KBM-7 (cell line): Measurements from ENCODE around the gene GRB7.
"Not testable (repeated sequence)": the region's sequence is repeated elsewhere in the genome, so short reads cannot be mapped to it uniquely, and the experiment has no call there.

ENCODE experiments used
- DNase-seq: peaks from one replicate; pipeline ENCODE4 v3.0.0-alpha.2; 2015
- in situ Hi-C: fragments of 300-500 bp; cut with MboI; formaldehyde crosslinking; loops from 2 replicates; pipeline ENCODE4 v1.14.3; 2020; ENCODE audit warnings: low sequenced_read_pairs, low pct_unique_long_range_greater_than_20kb, mixed read lengths

Gene GRB7

GRCh38 chr17:39747745-39748144, 10.0 kb downstream of the GRB7 start:
- in situ Hi-C loops, result no loop called here
- DNase-seq, result no peak

- in situ Hi-C loops, DNase-seq: not testable (repeated sequence)
Measured at GRCh38 chr17:39748444-39749034, 10.8 kb downstream of the GRB7 start.

GRCh38 chr17:39750131-39751015, 12.6 kb downstream of the GRB7 start:
- in situ Hi-C loops, result no loop called here
- peak; percentile 21 for DNase-seq

- DNase-seq, result no peak
- in situ Hi-C loops, result no loop called here
Measured at GRCh38 chr17:39751016-39751543, 13.3 kb downstream of the GRB7 start.

GRCh38 chr17:39751637-39752036, 13.9 kb downstream of the GRB7 start:
- DNase-seq, result no peak
- in situ Hi-C loops, result no loop called here

- in situ Hi-C loops, result no loop called here
- no peak for DNase-seq
Measured at GRCh38 chr17:39752241-39752881, 14.6 kb downstream of the GRB7 start.

GRCh38 chr17:39753514-39754160, 15.9 kb downstream of the GRB7 start:
- DNase-seq, result no peak
- in situ Hi-C loops, result no loop called here

GRCh38 chr17:39754161-39754957, 16.6 kb downstream of the GRB7 start:
- in situ Hi-C loops, result no loop called here

GRCh38 chr17:39754958-39755553, 17.3 kb downstream of the GRB7 start:
- in situ Hi-C loops, result no loop called here
- DNase-seq, result peak; percentile 19

More at GRCh38 chr17:39754161-39754957, 16.6 kb downstream of the GRB7 start:
- peak; percentile 92 for DNase-seq

- in situ Hi-C loops, result no loop called here
- peak; percentile 30 for DNase-seq
Measured at GRCh38 chr17:39755554-39756379, 18.0 kb downstream of the GRB7 start.

GRCh38 chr17:39756380-39757079, 18.8 kb downstream of the GRB7 start:
- DNase-seq, result no peak
- in situ Hi-C loops, result no loop called here

- in situ Hi-C loops, result no loop called here
- DNase-seq, result no peak
Measured at GRCh38 chr17:39757176-39757662, 19.5 kb downstream of the GRB7 start.

GRCh38 chr17:39757931-39758873, 20.5 kb downstream of the GRB7 start:
- DNase-seq, result peak; percentile 24
- in situ Hi-C loops, result no loop called here

GRCh38 chr17:39759204-39759603, 21.5 kb downstream of the GRB7 start:
- in situ Hi-C loops, result no loop called here
- no peak for DNase-seq

- in situ Hi-C loops, result no loop called here
- no peak for DNase-seq
Measured at GRCh38 chr17:39761861-39762496, 24.2 kb downstream of the GRB7 start.
